NCI-H1048 (cell line): ENCODE data around the gene IFIT5.
"Not testable (repeated sequence)": the region's sequence is repeated elsewhere in the genome, so short reads cannot be mapped to it uniquely, and the experiment has no call there.

Experiments used
- DNase-seq: peaks from one replicate; lab custom pipeline; 2025; lab: John Stamatoyannopoulos, UW

Gene IFIT5, protein sequence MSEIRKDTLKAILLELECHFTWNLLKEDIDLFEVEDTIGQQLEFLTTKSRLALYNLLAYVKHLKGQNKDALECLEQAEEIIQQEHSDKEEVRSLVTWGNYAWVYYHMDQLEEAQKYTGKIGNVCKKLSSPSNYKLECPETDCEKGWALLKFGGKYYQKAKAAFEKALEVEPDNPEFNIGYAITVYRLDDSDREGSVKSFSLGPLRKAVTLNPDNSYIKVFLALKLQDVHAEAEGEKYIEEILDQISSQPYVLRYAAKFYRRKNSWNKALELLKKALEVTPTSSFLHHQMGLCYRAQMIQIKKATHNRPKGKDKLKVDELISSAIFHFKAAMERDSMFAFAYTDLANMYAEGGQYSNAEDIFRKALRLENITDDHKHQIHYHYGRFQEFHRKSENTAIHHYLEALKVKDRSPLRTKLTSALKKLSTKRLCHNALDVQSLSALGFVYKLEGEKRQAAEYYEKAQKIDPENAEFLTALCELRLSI

DNA sequence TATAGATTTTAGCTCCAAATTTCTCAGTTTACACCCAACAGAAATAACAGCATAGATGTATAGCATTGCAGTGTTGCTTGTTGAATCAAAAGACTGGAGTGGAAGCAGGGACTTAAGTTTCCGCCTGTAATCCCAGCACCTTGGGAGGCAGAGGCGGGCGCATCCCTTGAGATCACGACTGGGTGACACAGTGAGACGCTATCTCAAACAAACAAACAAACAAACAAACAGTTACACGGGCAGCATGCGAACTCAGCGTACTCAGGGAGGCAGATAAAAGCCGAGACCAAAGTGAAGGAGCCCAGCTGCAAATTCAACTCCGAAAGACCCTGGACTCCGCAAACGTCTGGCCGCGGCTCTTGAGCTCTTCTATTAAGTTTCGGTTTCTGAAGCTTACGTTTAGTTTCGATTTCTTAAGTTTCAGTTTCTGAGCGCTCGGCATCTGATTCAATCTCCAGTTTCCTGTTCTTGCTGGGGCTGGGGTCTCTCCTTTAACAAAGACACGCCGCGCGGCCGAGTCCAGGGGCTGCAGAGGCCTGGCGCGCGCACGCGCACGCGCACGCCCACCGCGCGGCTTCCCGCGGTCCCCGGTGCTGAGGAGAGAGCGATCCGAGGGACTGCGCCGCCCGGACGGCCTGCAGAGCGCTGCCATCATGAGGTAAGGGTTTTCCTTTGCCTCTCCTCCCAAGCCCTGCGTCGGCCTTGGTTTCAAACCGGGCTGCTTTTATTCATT lies at the start of gene IFIT5:
Gene IFIT5 (plus strand): TSS at position 423 of the 733 bp plus-strand sequence. CDS start 231 bp downstream, at position 654.
- peak; percentile 70 for DNase-seq

DNA sequence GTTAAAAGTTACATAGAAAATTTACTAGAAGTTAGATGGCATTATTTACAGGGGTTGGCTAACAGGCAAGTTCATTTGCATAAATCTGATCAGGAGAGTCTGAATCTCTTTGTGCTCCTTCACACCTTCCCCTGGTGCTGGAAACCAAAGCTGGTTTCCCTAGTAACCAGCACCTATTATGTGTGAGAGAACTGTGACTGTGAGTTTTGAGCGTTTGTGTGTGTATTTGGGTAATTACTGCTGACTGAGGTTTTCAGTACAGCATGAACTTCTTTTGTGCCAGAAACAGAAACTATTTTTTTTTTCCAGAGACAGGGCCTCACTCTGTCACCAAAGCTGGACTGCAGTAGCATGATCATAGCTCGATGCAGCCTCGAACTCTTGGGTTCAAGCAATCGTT lies 46.8 kb upstream of the IFIT5 start:
- DNase-seq: no peak

DNA sequence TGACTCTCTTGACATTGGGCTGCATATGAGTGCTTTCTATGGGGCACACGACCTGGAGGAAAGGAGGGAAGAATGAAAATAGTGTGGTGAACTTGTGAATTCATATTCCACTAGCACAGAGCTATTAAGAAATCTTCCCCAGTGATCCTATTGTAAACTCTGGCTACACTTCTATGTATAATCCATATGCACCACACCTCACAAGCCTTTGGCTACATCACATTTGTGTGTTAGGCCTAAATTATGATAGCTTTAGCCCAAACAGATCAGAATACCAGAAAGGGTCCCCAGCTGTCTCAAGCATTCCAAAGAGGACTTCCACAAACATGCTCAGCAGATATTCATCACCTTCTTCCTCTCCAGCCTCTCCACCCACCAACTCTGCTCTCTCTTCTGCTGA lies 46.2 kb upstream of the IFIT5 start:
- no peak for DNase-seq

DNA sequence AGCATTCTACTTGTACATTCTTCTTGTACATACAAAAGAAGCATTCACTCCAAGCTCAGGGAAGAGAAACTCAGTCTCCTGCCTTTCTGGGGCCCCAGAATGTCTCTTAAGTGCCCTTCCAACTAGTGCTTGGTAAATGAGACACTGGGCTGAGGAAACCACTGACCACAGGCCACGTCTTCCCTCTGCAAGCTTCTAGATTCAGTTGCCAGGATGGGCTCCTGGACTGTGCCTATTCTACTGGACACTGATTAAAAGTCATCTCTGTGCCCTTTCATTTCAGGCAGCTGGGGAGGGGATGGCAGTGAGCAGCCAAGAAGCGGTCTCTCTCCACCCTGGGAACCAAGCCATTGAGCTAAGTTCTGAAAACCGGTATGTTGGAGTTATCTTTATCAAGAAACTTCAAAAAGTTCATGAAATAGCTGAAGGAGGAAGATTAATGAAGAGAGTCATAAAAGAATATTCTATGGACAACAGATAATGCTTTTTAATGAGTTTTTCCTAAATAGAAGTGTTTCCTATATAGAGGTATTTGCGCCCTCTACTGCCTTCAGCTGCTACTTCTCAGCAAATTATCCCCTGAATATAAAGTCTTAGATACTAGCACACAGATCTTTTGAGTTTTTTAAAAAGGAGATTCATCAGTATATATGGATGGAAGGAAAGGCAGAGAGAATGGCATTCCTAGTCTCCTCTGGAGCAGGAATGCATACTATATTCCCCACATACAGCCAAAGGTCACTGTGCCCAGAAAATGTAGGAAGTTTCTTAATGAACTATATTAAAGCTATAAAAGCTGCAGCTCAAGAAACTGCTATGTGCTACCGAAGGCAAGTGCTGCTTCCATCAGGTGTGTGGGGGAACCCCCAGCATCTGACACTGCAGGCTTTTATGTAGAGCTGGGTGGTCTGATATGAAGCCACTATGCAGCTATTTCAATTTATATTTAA lies 44.9 kb upstream of the IFIT5 start:
- no peak for DNase-seq

DNA sequence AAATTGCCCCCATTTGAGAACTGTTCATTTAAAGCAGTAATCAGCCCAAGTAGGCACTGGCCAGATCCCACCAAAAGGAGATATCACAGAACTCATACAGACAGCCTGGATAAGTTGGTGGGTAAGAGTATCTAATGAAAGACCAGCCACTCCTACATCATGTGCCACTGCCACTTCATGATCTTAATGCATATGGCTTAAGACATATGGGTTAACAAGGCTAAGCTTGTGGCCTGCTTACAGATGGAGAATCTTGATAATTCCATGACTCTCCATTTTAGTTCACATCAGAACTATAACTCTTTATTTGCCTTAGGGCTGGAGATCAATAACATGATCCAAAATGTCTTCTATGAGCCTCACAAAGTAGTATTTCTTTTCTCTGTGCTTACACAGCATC lies 43.3 kb upstream of the IFIT5 start:
- DNase-seq: no peak

DNA sequence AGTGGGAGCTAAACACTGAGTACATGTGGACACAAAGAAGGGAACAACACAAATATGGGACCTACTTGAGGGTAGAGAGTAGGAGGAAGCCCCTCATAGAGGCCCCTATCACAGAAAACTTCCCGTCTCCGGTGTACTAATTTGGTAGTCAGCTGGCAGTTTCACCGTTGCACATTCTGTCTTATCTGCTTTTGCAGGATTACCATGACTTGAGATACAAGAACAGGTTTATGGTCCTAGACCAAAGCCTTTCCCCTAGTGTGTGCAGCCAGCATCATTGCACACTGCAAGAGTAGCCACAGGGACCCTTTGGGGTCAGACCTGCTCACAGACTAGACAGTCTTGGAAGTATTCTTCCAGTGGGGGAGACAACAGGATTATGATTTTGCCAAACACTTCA lies 42.4 kb upstream of the IFIT5 start:
- DNase-seq: no peak

DNA sequence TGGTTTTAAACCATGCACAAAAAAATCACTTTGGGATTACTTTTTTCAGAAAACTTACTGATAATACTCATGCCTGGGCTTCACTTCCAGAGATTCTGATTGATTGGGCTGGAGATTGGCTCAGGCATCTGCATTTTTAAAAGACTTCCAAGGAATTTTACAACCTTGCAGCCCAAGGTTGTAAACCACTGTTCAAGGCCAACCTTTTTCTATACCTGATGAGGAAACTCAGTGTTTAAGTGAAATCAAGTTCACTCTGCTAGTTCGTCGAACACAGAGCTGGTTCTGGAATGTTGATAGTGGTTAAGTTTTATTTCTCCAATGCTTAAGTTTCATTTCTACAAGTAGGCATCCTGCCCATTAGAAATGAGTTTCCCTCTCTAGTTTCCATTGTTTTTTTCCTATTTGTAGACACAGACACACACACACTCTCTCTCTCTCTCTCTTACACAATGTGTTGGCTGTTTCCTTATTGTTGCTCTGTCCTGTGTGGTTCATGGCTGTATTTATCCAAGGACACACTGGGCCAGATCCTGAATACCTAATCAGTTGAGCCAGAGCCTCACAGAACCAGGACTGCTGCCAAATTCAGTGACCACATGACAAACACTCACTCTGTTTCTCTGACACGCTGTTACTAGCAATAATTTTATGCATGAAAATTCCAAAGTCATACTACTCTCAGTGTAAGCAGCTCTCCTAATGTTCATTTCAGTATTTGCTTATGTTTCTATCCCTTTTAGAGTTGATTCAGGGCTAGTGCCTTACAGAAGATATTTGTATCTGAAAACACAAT lies 40.3 kb upstream of the IFIT5 start:
- no peak for DNase-seq

DNA sequence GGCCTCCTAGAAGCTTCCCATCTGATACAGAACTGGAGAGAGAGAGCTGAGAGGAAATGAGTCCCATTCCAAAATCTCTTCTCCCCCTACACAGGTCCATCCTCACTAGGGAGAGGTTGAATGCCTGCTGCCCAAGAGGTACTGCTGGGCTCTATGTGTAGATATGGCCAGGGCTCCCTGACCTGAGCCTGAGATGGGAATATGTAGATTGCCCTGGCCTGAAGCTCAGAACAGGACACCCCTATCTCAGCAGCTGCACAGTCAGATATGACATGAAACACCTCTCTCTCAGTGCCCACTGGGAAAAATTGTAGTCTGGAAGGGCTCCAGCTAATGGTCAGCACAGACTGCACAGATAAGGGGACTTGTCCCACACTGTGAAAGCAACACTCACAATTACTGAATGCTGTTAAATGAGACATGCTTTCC lies 39.6 kb upstream of the IFIT5 start:
- no peak for DNase-seq

DNA sequence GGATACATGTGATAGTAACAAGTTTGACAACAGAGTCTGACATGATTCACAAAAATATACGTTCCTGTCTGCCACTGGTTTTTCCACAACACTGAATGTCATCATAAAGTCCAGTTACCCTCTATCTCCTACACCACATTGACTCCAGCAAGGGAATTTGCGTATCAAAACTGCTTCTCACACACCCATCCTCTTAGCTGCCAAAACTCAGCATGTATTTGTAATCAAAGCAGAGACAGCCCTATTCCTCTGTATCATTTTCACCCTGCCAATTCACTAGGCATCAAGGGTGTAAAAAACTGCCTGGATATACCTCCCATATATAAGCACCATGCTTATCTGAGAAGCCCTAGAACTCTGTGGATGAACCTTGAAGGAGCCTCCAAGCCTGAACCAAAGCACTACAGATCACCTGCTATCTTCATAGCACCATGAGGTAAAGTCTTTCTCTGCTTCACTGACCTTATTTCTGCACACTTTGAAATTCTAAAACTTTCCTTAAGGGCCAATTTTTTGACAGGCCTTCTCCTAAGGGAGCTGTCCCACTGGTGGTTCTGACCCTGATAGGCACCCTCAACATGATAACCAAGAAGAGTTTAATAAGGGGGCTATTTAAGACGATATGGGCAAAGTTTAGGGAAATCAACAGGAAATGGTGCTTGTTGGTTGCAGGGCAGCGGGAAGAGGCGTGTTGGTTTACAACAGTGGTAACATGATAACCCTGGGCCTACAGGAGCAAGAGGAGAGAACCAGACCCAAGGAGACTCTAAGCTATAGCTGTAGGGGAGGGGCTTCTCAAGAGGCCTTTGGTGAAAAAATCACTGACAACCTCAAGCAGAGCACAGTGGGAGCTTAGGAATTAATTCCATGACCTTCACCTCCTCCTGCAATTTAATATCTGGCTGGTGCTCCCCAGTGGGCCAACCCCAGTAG lies 36.4 kb upstream of the IFIT5 start, which contains the start of gene IFIT1B:
Gene IFIT1B (plus strand): TSS at position 352 of the 933 bp plus-strand sequence. CDS start 80 bp downstream, at position 432.
- no peak for DNase-seq

DNA sequence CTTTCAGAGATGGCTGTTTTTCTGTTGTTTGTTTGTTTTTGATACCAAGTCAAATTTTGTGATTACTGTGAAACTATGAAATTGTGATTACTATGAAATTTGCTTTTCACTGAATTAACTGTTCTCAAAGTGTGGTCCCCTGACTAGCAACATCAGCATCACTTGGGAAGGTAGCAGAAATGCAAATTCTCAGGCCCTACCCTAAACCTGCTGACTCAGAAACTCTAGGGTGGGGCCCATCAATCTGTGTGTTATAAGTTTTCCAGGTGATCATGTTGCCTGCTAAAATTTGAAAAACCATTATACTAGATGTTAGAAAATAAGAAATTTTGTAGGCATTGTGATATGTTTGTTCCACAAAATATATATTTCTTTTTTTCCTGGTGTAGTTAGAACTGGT lies 35.3 kb upstream of the IFIT5 start:
- DNase-seq: no peak

DNA sequence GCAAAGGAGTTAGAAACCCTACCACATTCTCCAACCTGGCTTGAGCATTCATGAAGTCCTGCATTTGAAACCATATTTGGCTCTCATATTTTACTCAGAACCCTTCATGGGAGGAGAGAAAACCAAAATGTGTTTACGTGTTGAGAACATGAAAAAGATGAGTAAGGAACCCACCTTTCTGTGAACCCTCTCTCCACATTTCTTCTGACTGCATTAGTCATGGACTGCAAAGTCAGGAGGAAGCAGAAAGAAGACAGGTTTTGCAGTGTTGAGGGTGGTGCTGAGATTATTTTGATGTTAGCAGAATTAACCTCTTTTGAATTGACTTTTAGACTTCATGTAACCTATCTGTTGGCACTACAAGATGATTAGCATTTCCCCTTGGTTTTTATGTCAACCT lies 31.6 kb upstream of the IFIT5 start:
- DNase-seq: no peak

DNA sequence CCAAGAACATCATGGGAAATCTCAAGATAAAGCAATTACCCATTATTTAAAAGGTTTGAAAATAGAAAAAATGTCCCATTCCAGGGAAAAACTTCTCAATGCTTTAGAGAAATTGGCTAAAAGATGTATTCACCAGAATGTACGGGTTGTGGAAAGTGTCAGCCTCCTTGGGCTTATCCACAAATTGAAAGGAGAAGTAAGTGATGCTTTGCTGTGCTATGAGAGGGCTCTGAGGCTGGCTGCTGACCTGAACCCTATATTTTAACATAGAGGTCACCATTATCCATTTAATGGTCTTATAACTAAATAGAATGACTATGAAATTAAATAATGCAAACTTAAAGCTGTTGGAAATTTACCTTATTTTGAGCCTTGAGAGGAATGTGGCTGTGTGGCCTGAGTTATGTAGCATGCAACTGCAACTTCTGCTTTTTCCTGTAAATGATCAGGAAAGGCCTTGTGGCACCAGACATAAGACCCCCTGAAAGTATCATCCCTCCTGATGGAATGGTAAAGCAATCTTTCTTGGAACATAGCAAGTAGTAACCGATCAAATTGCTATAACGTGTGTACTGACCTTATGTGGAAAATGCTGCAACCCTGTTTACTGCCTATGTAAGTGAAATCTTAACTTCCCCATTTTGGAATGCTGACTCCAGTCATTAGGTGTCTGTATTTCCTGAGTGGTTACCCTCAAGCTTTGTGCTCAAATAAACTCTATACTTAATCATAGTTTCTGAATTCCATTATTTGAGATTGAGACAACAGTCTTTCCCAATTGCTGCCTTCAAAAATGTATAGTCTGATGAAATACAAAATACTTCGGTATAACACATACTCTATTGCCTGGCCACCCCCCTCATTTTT lies 29.7 kb upstream of the IFIT5 start:
- DNase-seq: no peak

DNA sequence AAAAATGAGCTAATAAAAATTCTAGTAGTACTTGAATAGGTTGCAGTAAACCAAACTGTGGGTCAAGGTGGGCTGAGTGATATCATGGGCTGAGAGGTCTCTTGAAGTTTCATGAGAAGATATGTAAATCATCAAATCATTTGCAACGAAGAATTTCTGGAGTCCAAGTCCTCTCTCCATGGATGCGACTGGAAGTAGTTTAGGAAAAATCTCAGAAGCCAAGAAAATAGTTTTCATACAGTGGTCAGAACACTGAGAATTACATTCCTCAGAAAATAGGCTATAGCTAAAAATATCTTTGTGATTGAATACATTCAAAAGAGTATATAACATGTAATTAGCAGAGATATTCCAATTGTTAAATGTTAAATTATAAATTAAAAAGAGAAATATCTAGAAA lies 25.6 kb upstream of the IFIT5 start:
- DNase-seq: no peak

DNA sequence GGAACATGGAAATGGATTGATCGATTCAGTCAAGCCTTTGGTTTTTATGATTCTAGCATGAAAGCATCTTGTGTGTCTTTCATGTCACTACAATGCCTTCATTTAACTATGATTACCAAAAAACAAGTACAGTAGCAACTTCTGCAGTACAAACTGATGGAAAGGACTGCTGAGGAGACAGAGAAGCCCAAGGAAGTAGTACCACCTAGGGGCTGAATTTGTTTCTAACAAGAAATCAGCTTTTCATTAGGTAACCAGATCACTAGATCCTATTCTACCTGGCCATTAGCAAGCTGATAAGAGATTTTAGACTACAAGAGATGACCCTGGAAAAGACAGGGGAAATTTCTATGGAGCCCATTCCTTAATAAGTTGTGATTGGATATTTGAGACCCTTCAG lies 25.1 kb upstream of the IFIT5 start:
- no peak for DNase-seq

DNA sequence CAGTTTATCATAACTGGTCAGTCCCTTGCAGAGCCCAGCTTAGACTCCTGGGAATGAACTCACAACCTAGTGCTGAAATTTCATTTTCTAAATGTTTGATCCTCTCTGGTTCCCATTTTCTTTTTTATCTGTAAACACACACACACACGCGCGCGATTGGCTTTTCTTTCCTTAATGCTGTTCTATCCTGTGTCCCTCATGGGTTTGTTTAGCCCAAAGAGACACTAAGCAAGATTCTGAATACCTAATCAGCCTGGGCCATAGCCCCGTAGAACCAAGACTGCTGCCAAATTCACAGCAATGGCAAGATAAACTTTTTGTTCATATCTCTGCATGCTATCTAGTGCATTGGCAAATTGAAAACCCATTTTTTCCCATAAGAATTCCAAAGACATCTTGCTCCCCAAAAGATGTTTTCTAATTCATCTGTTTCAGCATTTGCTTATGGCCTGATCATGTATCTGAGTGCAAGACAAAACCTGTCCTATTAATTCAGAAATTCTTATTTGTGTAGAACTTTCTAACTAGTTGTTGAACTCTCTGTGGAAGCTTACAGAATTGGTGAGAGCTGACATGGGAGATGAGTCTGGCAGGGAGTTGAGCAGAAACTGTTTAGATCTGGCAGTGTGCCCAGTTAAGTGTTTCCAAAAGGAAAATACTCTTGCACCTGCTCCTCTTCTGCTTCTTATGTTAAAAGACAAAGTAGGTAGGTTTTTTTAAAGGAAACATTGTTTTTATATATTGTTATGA lies 23.7 kb upstream of the IFIT5 start:
- no peak for DNase-seq

DNA sequence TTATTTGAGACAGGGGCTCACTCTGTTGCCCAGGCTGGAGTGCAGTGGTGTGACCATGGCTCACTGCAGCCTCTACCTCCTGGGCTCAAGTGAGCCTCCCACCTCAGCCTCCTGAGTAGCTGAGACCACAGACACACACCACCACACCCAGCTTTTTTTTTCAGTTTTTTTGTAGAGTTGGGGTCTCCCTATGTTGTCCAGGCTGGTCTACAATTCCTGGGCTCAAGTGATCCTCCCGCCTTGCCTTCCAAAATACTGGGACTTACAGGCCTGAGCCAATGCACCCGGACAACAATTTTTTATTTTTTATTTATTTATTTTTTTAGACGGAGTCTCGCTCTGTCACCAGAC lies 23.2 kb upstream of the IFIT5 start:
- DNase-seq: not testable (repeated sequence)

DNA sequence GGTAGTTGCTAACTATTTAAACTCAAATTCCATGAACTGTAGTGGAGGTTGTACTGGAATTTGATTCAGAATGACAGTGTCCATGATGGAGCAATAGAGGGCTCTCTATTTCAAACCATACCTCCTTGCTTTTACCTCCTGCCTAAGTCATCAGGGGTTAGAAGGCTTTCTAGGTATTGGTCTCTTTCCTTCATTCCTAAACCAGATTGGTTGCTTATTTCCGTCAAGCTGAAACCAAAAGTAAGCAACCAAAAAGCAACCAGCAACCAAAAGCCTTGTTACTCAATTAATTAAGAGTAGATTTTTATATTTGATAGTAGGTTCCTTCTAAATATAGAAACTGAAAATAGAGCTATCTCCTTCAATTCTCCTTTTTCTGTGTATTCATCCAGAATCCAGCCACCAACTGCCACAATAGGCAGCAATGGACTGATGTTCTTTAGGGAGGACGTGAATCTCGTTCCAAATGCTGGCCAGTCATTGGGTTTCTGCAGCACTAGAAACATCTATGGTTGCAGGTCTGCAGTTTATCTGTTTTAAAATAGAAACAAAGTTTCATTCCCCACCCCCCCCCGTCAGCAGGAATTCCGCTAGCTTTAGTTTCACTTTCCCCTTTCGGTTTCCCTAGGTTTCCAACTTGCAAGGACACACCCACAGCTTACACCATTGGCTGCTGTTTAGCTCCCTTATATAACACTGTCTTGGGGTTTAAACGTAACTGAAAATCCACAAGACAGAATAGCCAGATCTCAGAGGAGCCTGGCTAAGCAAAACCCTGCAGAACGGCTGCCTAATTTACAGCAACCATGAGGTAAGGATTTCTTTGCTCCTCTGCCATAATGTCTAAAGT lies 22.2 kb upstream of the IFIT5 start, which contains the start of gene IFIT1:
Gene IFIT1 (plus strand): TSS at position 717 of the 850 bp plus-strand sequence. CDS start 90 bp downstream, at position 807.
- DNase-seq: peak; percentile 26
